H1 (cell line): ENCODE data around the gene SMAD7. TPM values are rescaled to one million over a fixed set of nuclear protein-coding genes. Genes with fewer than 3 reads are reported as not detected.

Source experiments
- CTCF ChIA-PET: fragments of 300-600 bp; sonication (Branson Sonifier 250); formaldehyde crosslinking; loops from one replicate; lab custom pipeline; 2021; ENCODE audit not compliant: partially characterized antibody; lab: Charles Lee
- POLR2A ChIA-PET: fragments of 300-600 bp; sonication (Branson Sonifier 250); formaldehyde crosslinking; loops from one replicate; lab custom pipeline; 2021; ENCODE audit warnings: inconsistent platforms; ENCODE audit not compliant: partially characterized antibody; lab: Charles Lee
- DNase-seq, 2 experiments: peaks; one replicate each; pipeline versions ENCODE4 v3.0.0 to v3.0.0-alpha.2; 2010 to 2022; ENCODE audit warnings: low spot score in 2 of 2, low read depth in 1 of 2, mixed read lengths in 1 of 2
- FAIRE-seq: peaks from 2 replicates; lab custom pipeline; 2011; peaks lifted over from hg19 to GRCh38; lab: Jason Lieb, UNC
- H2AFZ ChIP-seq: 2 replicates; pipeline ENCODE4 v1.8.1; 2012; ENCODE audit warnings: low read length, inconsistent platforms
- H2AK5ac ChIP-seq: 2 replicates; pipeline ENCODE4 v1.6.1; 2013; ENCODE audit warnings: low read depth, low read length
- H2BK120ac ChIP-seq: replicated peaks from 2 replicates; pipeline ENCODE3; 2013; ENCODE audit warnings: low read depth, low read length, inconsistent platforms
- H2BK12ac ChIP-seq: 2 replicates; pipeline ENCODE4 v1.6.1; 2013; ENCODE audit warnings: low read depth, low read length
- H2BK15ac ChIP-seq: 2 replicates; pipeline ENCODE4 v1.6.1; 2013; ENCODE audit warnings: low read length
- H2BK20ac ChIP-seq: 2 replicates; pipeline ENCODE4 v1.6.1; 2013; ENCODE audit warnings: low read length
- H2BK5ac ChIP-seq: 2 replicates; pipeline ENCODE4 v1.6.1; 2013; ENCODE audit warnings: low read depth, low read length
- H3K14ac ChIP-seq: 2 replicates; pipeline ENCODE4 v1.6.1; 2013; ENCODE audit warnings: inconsistent platforms; ENCODE audit not compliant: insufficient read length
- H3K18ac ChIP-seq: 2 replicates; pipeline ENCODE4 v1.6.1; 2013; ENCODE audit warnings: low read length; ENCODE audit errors: extremely low read depth
- H3K23ac ChIP-seq: 2 replicates; pipeline ENCODE4 v1.6.1; 2013; ENCODE audit warnings: inconsistent platforms; ENCODE audit not compliant: insufficient read length
- H3K23me2 ChIP-seq: 2 replicates; pipeline ENCODE4 v1.6.1; 2013; ENCODE audit warnings: low read depth, low read length
- H3K27ac ChIP-seq: 2 replicates; pipeline ENCODE4 v1.6.1; 2011; ENCODE audit warnings: low read depth, low read length, inconsistent platforms
- H3K27me3 ChIP-seq, 4 experiments: replicated peaks in 1 of 4; 1 replicate in 1 of 4; 2 replicates in 3 of 4; pipeline versions ENCODE4 v1.6.1 to v1.8.1; 2011 to 2013; ENCODE audit warnings: low read length in 3 of 4, mild to moderate bottlenecking in 3 of 4, inconsistent platforms in 2 of 4, mixed read lengths in 2 of 4, moderate library complexity in 1 of 4; ENCODE audit not compliant: control insufficient read depth in 3 of 4, insufficient read depth in 3 of 4; ENCODE audit errors: extremely low read depth in 1 of 4
- H3K36me3 ChIP-seq, 4 experiments: 2 replicates each; pipeline versions ENCODE4 v1.6.1 to v1.8.1; 2011 to 2013; ENCODE audit warnings: mild to moderate bottlenecking in 4 of 4, low read length in 3 of 4, moderate library complexity in 2 of 4, control low read depth in 1 of 4, inconsistent platforms in 1 of 4; ENCODE audit not compliant: insufficient read depth in 4 of 4, control insufficient read depth in 2 of 4
- H3K4ac ChIP-seq: replicated peaks from 2 replicates; pipeline ENCODE3; 2013; ENCODE audit warnings: low read length, low read depth, mixed read lengths, inconsistent platforms; ENCODE audit not compliant: insufficient read length
- H3K4me1 ChIP-seq, 4 experiments: replicated peaks in 1 of 4; 1 replicate in 1 of 4; 2 replicates in 3 of 4; pipeline versions ENCODE4 v1.6.1 to v1.8.1; 2011 to 2013; ENCODE audit warnings: low read length in 3 of 4, inconsistent platforms in 2 of 4, mixed read lengths in 1 of 4; ENCODE audit not compliant: insufficient read depth in 4 of 4, control insufficient read depth in 3 of 4
- H3K4me2 ChIP-seq, 2 experiments: 2 replicates each; pipeline versions ENCODE4 v1.6.1 to v1.8.1; 2011 to 2013; ENCODE audit warnings: low read depth in 2 of 2, low read length in 2 of 2, control low read depth in 1 of 2, inconsistent platforms in 1 of 2, mild to moderate bottlenecking in 1 of 2; ENCODE audit not compliant: insufficient read depth in 1 of 2
- H3K4me3 ChIP-seq, 4 experiments: fragments of 200-600, 300-600 bp in 1 of 4; sonication (generic), shearing (Covaris generic), sonication (Bioruptor Twin) in 1 of 4; 2 replicates each; pipeline versions ENCODE4 v1.5.1 to v1.8.1; 2011 to 2016; ENCODE audit warnings: low read length in 4 of 4, low read depth in 3 of 4, control low read depth in 2 of 4, inconsistent platforms in 2 of 4, mild to moderate bottlenecking in 2 of 4, mixed read lengths in 1 of 4, moderate library complexity in 1 of 4; ENCODE audit not compliant: insufficient read depth in 2 of 4; ENCODE audit errors: extremely low read depth in 1 of 4
- H3K56ac ChIP-seq: replicated peaks from 2 replicates; pipeline ENCODE3; 2013; ENCODE audit warnings: low read depth, mild to moderate bottlenecking, mixed read lengths, low read length, inconsistent platforms; ENCODE audit not compliant: insufficient read length
- H3K79me1 ChIP-seq: 2 replicates; pipeline ENCODE4 v1.6.1; 2013; ENCODE audit warnings: low read depth, low read length, control low read depth
- H3K79me2 ChIP-seq, 2 experiments: 2 replicates each; pipeline versions ENCODE4 v1.6.1 to v1.8.1; 2012 to 2013; ENCODE audit warnings: low read length in 2 of 2, mild to moderate bottlenecking in 2 of 2, inconsistent platforms in 1 of 2; ENCODE audit not compliant: insufficient read depth in 2 of 2, control insufficient read depth in 1 of 2
- H3K9ac ChIP-seq, 4 experiments: replicated peaks in 1 of 4; 1 replicate in 1 of 4; 2 replicates in 3 of 4; pipeline versions ENCODE4 v1.6.1 to v1.8.1; 2011 to 2013; ENCODE audit warnings: low read depth in 3 of 4, low read length in 3 of 4, control low read depth in 2 of 4, mild to moderate bottlenecking in 2 of 4, moderate library complexity in 2 of 4, inconsistent platforms in 1 of 4; ENCODE audit errors: extremely low read depth in 1 of 4
- H3K9me3 ChIP-seq, 2 experiments: 2 replicates each; pipeline versions ENCODE4 v1.6.1 to v1.8.1; 2012 to 2013; ENCODE audit warnings: mild to moderate bottlenecking in 2 of 2, moderate library complexity in 2 of 2, control low read depth in 1 of 2, inconsistent platforms in 1 of 2, low read depth in 1 of 2, low read length in 1 of 2, mixed read lengths in 1 of 2; ENCODE audit not compliant: insufficient read depth in 2 of 2
- H4K20me1 ChIP-seq, 2 experiments: replicated peaks in 1 of 2; 2 replicates each; pipeline versions ENCODE3 to v1.8.1; 2011 to 2013; ENCODE audit warnings: inconsistent platforms in 2 of 2, low read length in 2 of 2, mild to moderate bottlenecking in 1 of 2; ENCODE audit not compliant: insufficient read depth in 2 of 2, control insufficient read depth in 1 of 2
- H4K5ac ChIP-seq: 2 replicates; pipeline ENCODE4 v1.6.1; 2013; ENCODE audit warnings: low read length, low read depth, mixed read lengths, inconsistent platforms; ENCODE audit not compliant: insufficient read length
- H4K8ac ChIP-seq: 2 replicates; pipeline ENCODE4 v1.8.0; 2013; ENCODE audit warnings: mild to moderate bottlenecking, moderate library complexity, low read length, inconsistent platforms; ENCODE audit not compliant: insufficient read depth; ENCODE audit errors: extremely low read depth
- H4K91ac ChIP-seq: replicated peaks from 2 replicates; pipeline ENCODE3; 2013; ENCODE audit warnings: low read length, mixed read lengths, inconsistent platforms; ENCODE audit not compliant: insufficient read length
- EGR1 ChIP-seq: IDR thresholded peaks from 2 replicates; pipeline ENCODE4 v1.6.1; 2011; ENCODE audit warnings: low read depth, low read length, borderline replicate concordance
- HDAC2 ChIP-seq, 2 experiments: fragments of 300-600 bp in 1 of 2; sonication (generic) in 1 of 2; IDR thresholded peaks; 2 replicates each; pipeline ENCODE4 v1.6.1; 2011 to 2012; ENCODE audit warnings: low read depth in 2 of 2, low read length in 2 of 2, mild to moderate bottlenecking in 2 of 2, moderate library complexity in 2 of 2, borderline replicate concordance in 1 of 2, inconsistent platforms in 1 of 2
- RXRA ChIP-seq: IDR thresholded peaks from 2 replicates; pipeline ENCODE4 v1.6.1; 2011; ENCODE audit warnings: low read depth, mild to moderate bottlenecking, low read length, moderate library complexity; ENCODE audit not compliant: insufficient read depth
- ZNF274 ChIP-seq: IDR thresholded peaks from 2 replicates; pipeline ENCODE4 v1.7.0; 2012; ENCODE audit warnings: low read length, borderline replicate concordance; ENCODE audit errors: extremely low read depth
- WGBS, 2 experiments: shearing (Covaris generic) in 1 of 2; methylation state at CpG; one replicate each; pipeline versions ENCODE4 v1.1.6 to v1.1.7; 2013 to 2015; ENCODE audit warnings: low lambda C conversion rate in 2 of 2, mixed read lengths in 2 of 2, inconsistent platforms in 1 of 2, low coverage in 1 of 2, missing lambda C conversion rate in 1 of 2; ENCODE audit not compliant: insufficient replicate concordance in 2 of 2, insufficient coverage in 1 of 2, insufficient read length in 1 of 2; ENCODE audit errors: extremely low coverage in 1 of 2, missing lambda C conversion rate in 1 of 2; 5-methylcytosine and 5-hydroxymethylcytosine counted together
- polyA plus RNA-seq, 7 experiments: library from polyadenylated mRNA; depleted of rRNA in 3 of 7; stranded (reverse) in 5 of 7; unstranded in 2 of 7; fragments of >200 nt in 5 of 7; fragments of 200-250 nt in 2 of 7; gene quantifications; 1 replicate in 5 of 7; 2 replicates in 1 of 7; 4 replicates in 1 of 7; pipeline versions ENCODE4 v1.2.1 to v1.2.3, GENCODE V29; 2011 to 2013; ENCODE audit warnings: missing spikeins in 2 of 7, mixed read lengths in 2 of 7
- total RNA-seq: library from RNA; stranded (reverse); fragmentation: NEBNext Ultra II Directional; extraction: Animal tissue kit (Norgen Biotek cat#: 25700); gene quantifications from 2 replicates; pipeline ENCODE4 v1.2.1, GENCODE V29; 2021

The SMAD7 gene
- total and polyA plus RNA-seq, 2 of the 8 experiments (the other 6 are each of a cell fraction or from before 2014, with no cell fraction given): 6.5 to 15.5 TPM

- no peaks in the 10 kb centered on the region for H3K23me2 ChIP-seq
- CTCF ChIA-PET: interaction anchor here (0.8 to 2.4 kb wide), 5 partner anchors 8 to 132 kb away, joined by 3 to 6 read pairs (median 3); no protein-coding TSS in a partner anchor
- peak overlapping the region; percentile 22 to 53 for H3K4me2 ChIP-seq
- H2AFZ ChIP-seq: no peak overlapping the region
- H2BK20ac ChIP-seq: peak overlapping the region; percentile 98; the same call in 1 of the 2 replicates
- no peaks in the 10 kb centered on the region for H4K20me1 ChIP-seq
- WGBS, 2 experiments: 7% methylated on average over 17 of the region's 17 CpGs; no CpG with 5 or more reads in 1 of the 2 experiments
- H3K9ac ChIP-seq: no peak overlapping the region
- H3K14ac ChIP-seq: no peak overlapping the region
- no peaks in the 10 kb centered on the region for H3K9me3 ChIP-seq
- no peaks in the 10 kb centered on the region for H3K79me2 ChIP-seq
- H2BK12ac ChIP-seq: peak overlapping the region; percentile 82; the same call in 1 of the 2 replicates
- no peaks in the 10 kb centered on the region for H3K79me1 ChIP-seq
- H4K5ac ChIP-seq: no peak overlapping the region
- H4K91ac ChIP-seq: peak overlapping the region; percentile 45
- H2BK5ac ChIP-seq: peak overlapping the region; percentile 83
- H3K4ac ChIP-seq: no peak overlapping the region
- H2BK120ac ChIP-seq: peak overlapping the region; percentile 35
- peak in 1 of 2 experiments; percentile 95 for DNase-seq
- H3K4me1 ChIP-seq: peaks cover 12 to 24% (median 18%) of the 10 kb centered on the region in 4 experiments
- peaks cover 0 to 3% (median 1%) of the 10 kb centered on the region in 4 experiments; a peak in 2 of 7 replicates for H3K27me3 ChIP-seq
- H3K4me3 ChIP-seq: peak overlapping the region in 1 of 4 experiments; percentile 27; a peak in 2 of 8 replicates
- H3K27ac ChIP-seq: no peak overlapping the region
- H2AK5ac ChIP-seq: no peak overlapping the region; the same call in 1 of the 2 replicates
- no peak overlapping the region for H3K56ac ChIP-seq
- H2BK15ac ChIP-seq: no peak overlapping the region
- no peak overlapping the region for H3K23ac ChIP-seq
- POLR2A ChIA-PET: interaction anchor here (1.0 to 2.4 kb wide), 12 partner anchors 8 to 177 kb away, joined by 3 to 12 read pairs (median 3); no protein-coding TSS in a partner anchor
- no peaks in the 10 kb centered on the region for H3K36me3 ChIP-seq
- FAIRE-seq: peak; percentile 100
- peak overlapping the region; percentile 64 for H3K18ac ChIP-seq
- H4K8ac ChIP-seq: no peak overlapping the region
- TF ChIP-seq RXRA: no peak
- TF ChIP-seq EGR1: peak; percentile 62; the same call in 1 of the 2 replicates
- TF ChIP-seq HDAC2 (IDR thresholded peaks at IDR 0.05; ENCODE audit: borderline replicate concordance in 1 of 2, low read depth in 2 of 2, low read length in 2 of 2): peak; percentile 90 to 93; a peak in 2 of 4 replicates
- no peak for TF ChIP-seq ZNF274
These were observed 9.5 kb upstream of the SMAD7 start for GRCh38 chr18:48959921-48960920.
